Stimulated activated CD8-positive, alpha-beta memory T cell treated with anti-CD3 and anti-CD28 coated beads, Interleukin-15, amount 100 ng/mL, for 48 hours (primary cell): ENCODE measurements around the gene KIF16B.
A peak's percentile ranks its signal among the peaks of the same experiment; 100 is the strongest.
"Not testable (repeated sequence)": the region's sequence is repeated elsewhere in the genome, so short reads cannot be mapped to it uniquely, and the experiment has no call there.

Experiments
- DNase-seq, 2 donors: peaks; one replicate each; pipeline ENCODE4 v3.0.0-alpha.2; 2020; ENCODE audit warnings: low read depth in 2 of 2

KIF16B gene

GRCh38 chr20:16595376-16595775 is 22.1 kb upstream of the KIF16B start:
- DNase-seq, result no peak

- no peak for DNase-seq
Measured at GRCh38 chr20:16590041-16590633, 16.9 kb upstream of the KIF16B start.

GRCh38 chr20:16589623-16590022 is 16.4 kb upstream of the KIF16B start:
- no peak for DNase-seq

GRCh38 chr20:16588241-16588640 is 15.0 kb upstream of the KIF16B start:
- DNase-seq, result no peak

- DNase-seq, result no peak
Measured at GRCh38 chr20:16587066-16587465, 13.8 kb upstream of the KIF16B start.

- DNase-seq, result no peak
Measured at GRCh38 chr20:16583474-16583873, 10.2 kb upstream of the KIF16B start.

- DNase-seq, result no peak
Measured at GRCh38 chr20:16581241-16581640, 8.0 kb upstream of the KIF16B start.

- DNase-seq, result no peak
Measured at GRCh38 chr20:16580620-16581019, 7.4 kb upstream of the KIF16B start.

- no peak for DNase-seq
Measured at GRCh38 chr20:16580147-16580546, 6.9 kb upstream of the KIF16B start.

GRCh38 chr20:16576219-16576618 is 3.0 kb upstream of the KIF16B start:
- no peak for DNase-seq

- DNase-seq, result no peak
Measured at GRCh38 chr20:16575390-16576140, 2.3 kb upstream of the KIF16B start.

GRCh38 chr20:16574656-16575355 is 1.6 kb upstream of the KIF16B start:
- DNase-seq, result peak; percentile 77 to 81

- no peak for DNase-seq
Measured at GRCh38 chr20:16571333-16571732, 1.9 kb downstream of the KIF16B start.

- no peak for DNase-seq
Measured at GRCh38 chr20:16569246-16570153, 3.7 kb downstream of the KIF16B start.

- DNase-seq, result no peak
Measured at GRCh38 chr20:16566080-16566479, 7.2 kb downstream of the KIF16B start.

- DNase-seq, result not testable (repeated sequence)
Measured at GRCh38 chr20:16564079-16564478, 9.2 kb downstream of the KIF16B start.

- no peak for DNase-seq
Measured at GRCh38 chr20:16563066-16563806, 10.0 kb downstream of the KIF16B start.

- DNase-seq, result no peak
Measured at GRCh38 chr20:16562259-16562658, 11.0 kb downstream of the KIF16B start.

- no peak for DNase-seq
Measured at GRCh38 chr20:16560661-16561060, 12.6 kb downstream of the KIF16B start.

GRCh38 chr20:16560216-16560615 is 13.0 kb downstream of the KIF16B start:
- no peak for DNase-seq

- no peak for DNase-seq
Measured at GRCh38 chr20:16556301-16556700, 16.9 kb downstream of the KIF16B start.
